Esophagus (tissue), 2 donors: ENCODE results near the gene MAP3K6. TPM values are rescaled to one million over a fixed set of nuclear protein-coding genes. Genes with fewer than 3 reads are reported as not detected.
A peak's percentile ranks its signal among the peaks of the same experiment; 100 is the strongest.

ENCODE experiments used
- H3K27ac ChIP-seq, 2 donors: one replicate each; pipeline ENCODE4 v1.5.1; 2013; ENCODE audit warnings: low read depth in 2 of 2, mild to moderate bottlenecking in 2 of 2, inconsistent platforms in 1 of 2, low read length in 1 of 2, moderate library complexity in 1 of 2
- H3K27me3 ChIP-seq, 2 donors: one replicate each; pipeline ENCODE4 v1.6.1; 2013; ENCODE audit warnings: low read length in 2 of 2, control low read depth in 1 of 2, mild to moderate bottlenecking in 1 of 2; ENCODE audit not compliant: insufficient read depth in 2 of 2, control insufficient read depth in 1 of 2
- H3K36me3 ChIP-seq, 2 donors: one replicate each; pipeline ENCODE4 v1.6.1; 2013; ENCODE audit warnings: low read length in 1 of 2; ENCODE audit not compliant: control insufficient read depth in 2 of 2, insufficient read depth in 2 of 2
- H3K4me1 ChIP-seq, 2 donors: one replicate each; pipeline ENCODE4 v1.6.1; 2013; ENCODE audit warnings: low read length in 1 of 2; ENCODE audit not compliant: control insufficient read depth in 2 of 2, insufficient read depth in 2 of 2
- H3K4me3 ChIP-seq, 2 donors: one replicate each; pipeline ENCODE4 v1.5.1; 2013; ENCODE audit warnings: low read length in 2 of 2, mild to moderate bottlenecking in 2 of 2, low read depth in 1 of 2, moderate library complexity in 1 of 2
- H3K9me3 ChIP-seq, 2 donors: one replicate each; pipeline ENCODE4 v1.6.1; 2013; ENCODE audit warnings: mild to moderate bottlenecking in 2 of 2, low read depth in 1 of 2, low read length in 1 of 2, moderate library complexity in 1 of 2; ENCODE audit not compliant: control insufficient read depth in 2 of 2, insufficient read depth in 1 of 2
- WGBS, 2 donors: extraction: QIAGEN DNeasy Blood & Tissue Kit; methylation state at CpG; one replicate each; pipeline ENCODE4 v1.1.7; 2013; 5-methylcytosine and 5-hydroxymethylcytosine counted together
- polyA plus RNA-seq, 2 donors: library from polyadenylated mRNA; stranded (reverse); fragments of 200-250 nt; gene quantifications; one replicate each; pipeline ENCODE4 v1.2.3, GENCODE V29; 2013
- donor health status: healthy with polysubstance abuse.
- donor health status: Bipolar disorder and iron deficiency.

MAP3K6 gene
- polyA plus RNA-seq, 2 donors = 48.5 to 110 TPM

- Histone ChIP-seq H3K4me3 (no peak overlapping the region), H3K4me1 (peaks cover 4 to 27% of the 10 kb centered on the region in 2 donors), H3K27me3 (no peaks in the 10 kb centered on the region), H3K27ac (peak overlapping the region; percentile 76 to 97), H3K36me3 (no peaks in the 10 kb centered on the region), H3K9me3 (no peaks in the 10 kb centered on the region)
- 58 to 75% methylated on average over 4 of the region's 4 CpGs for WGBS, 2 donors
Observed at GRCh38 chr1:27380224-27380623, 13.5 kb upstream of the MAP3K6 start.

DNA sequence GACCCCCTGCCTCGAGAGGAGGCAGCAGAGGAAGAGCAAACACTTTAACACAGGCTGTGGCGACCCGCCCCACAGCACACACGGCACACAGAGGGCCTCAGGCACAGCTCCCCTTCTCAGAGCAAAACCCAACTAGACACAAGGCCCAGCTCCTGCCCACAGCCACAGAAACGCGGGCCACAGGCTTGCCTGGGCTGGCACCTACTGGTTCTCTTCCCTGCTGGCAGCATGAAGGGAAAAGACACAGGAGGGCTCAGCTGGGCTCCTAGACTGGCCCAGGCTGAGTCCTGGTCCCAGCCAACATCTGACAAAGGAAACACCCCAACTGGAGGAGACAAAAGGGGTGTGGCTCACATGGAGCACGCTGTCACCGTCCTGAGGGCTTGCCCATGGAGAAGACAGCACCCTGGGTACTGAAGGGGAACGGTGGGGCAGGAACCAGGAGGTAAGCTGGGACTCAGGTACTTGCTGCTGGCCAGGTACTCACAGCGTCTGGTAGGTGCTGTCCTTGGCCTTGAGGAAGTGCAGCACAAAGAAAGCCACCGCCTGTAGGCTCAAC, 12.9 kb upstream of the MAP3K6 start:
- Histone ChIP-seq H3K27ac (peak overlapping the region; percentile 76 to 97), H3K9me3 (no peaks in the 10 kb centered on the region), H3K4me3 (no peak overlapping the region), H3K36me3 (no peaks in the 10 kb centered on the region), H3K27me3 (no peaks in the 10 kb centered on the region), H3K4me1 (peaks cover 4 to 27% of the 10 kb centered on the region in 2 donors)
- 46 to 54% methylated on average over 11 of the region's 11 CpGs for WGBS, 2 donors

DNA sequence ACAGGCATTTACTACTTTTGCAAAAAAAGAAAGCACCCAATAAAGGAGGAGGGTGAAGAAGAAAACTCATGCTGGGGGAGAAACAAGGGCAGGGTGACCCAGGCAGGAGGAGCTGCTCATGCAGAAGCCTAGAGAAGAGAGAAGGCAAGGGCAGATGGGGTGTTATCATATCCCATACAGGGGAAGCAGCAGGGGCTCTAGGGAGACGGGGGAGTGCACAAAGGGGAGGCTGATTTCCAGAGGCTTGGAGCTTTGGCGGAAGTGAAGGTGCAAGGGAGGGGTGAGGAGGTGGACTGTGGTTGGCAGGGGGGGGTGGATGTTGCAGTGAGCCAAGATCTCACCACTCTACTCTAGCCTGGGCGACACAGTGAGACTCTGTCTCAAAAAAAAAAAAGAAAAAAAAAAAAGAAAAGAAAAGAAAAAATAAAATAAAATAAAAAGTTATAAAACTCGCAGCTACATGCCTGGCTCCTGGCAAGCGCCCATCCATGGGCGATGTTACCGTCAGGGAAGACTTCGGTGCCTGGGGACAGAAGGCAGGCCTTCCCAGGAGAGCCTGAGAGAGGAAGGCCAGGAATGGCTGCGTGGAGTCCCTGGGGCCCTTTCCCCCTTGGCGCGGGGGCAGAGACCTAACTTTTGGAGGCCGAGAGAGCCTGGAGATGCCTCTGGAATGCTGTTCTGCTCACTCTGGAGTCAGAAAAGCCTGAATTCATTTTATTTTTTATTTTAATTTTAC, 11.2 kb upstream of the MAP3K6 start:
- peak overlapping the region; percentile 21 to 24 for H3K27ac ChIP-seq
- H3K4me3 ChIP-seq = no peak overlapping the region
- H3K27me3 ChIP-seq = no peaks in the 10 kb centered on the region
- H3K9me3 ChIP-seq = no peaks in the 10 kb centered on the region
- H3K36me3 ChIP-seq = no peaks in the 10 kb centered on the region
- WGBS, 2 donors = 50 to 68% methylated on average over 12 of the region's 12 CpGs
- peaks cover 4 to 27% of the 10 kb centered on the region in 2 donors for H3K4me1 ChIP-seq

- WGBS, 2 donors = 78 to 79% methylated on average over 4 of the region's 4 CpGs
- no peak within 1 kb of the TSS for H3K4me3 ChIP-seq
- H3K4me1 ChIP-seq = peaks cover 4 to 7% of the 10 kb centered on the region in 2 donors
- H3K36me3 ChIP-seq = no peaks in the 10 kb centered on the region
- H3K9me3 ChIP-seq = no peaks in the 10 kb centered on the region
- H3K27me3 ChIP-seq = no peaks in the 10 kb centered on the region
- peak within 1 kb of the TSS in 1 of 2 donors; percentile 3 for H3K27ac ChIP-seq
Observed at GRCh38 chr1:27374362-27375086, 7.8 kb upstream of the MAP3K6 start, which contains the start of gene FCN3. Gene FCN3, minus strand, starts transcription at chr1:27374824. Its CDS starts 6 bp downstream, at chr1:27374818.

DNA sequence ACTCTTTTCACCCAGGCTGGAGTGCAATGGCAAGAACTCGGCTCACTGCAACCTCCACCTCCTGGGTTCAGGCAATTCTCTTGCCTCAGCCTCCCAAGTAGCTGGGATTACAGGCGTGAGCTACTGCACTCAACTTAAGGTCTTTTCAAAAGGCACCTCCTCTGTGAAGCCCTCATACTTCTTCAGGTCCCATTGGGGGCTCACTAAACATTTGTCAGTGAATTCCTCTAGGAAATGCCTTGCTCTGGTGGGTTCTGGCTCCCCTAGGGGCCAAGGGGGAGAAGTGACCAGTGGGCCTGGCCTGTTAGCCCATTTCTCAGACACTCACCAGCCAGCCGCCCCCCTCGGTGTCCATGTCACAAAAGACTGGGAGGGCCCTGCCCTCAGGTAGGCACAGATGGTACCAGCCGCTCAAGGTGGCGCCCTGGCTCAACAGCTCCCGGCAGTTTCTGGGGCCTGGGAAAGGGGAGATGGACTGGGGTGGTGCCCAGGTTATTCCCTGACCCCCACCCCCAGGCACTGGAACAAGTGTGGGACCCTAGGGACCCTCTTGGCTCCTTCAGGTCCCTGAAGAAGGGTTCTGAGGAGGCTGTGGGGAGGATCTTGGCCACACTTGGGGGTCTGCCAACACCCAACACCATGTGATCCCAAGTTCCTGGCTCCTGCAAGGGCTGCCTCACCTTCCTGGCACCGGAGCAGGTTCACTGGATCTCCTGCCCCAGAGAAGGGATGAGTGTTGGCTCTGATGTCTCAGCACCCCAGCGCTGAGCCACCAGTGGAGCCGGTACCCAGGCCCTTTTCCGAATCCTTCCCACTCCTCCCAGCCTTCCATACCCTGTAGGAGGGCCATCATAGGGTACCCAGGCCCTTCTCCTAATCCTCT, 6.3 kb upstream of the MAP3K6 start:
- H3K36me3 ChIP-seq = no peaks in the 10 kb centered on the region
- H3K27ac ChIP-seq = peak overlapping the region in 1 of 2 donors; percentile 34
- WGBS, 2 donors = 67 to 85% methylated on average over 11 of the region's 11 CpGs
- no peaks in the 10 kb centered on the region for H3K27me3 ChIP-seq
- H3K9me3 ChIP-seq = no peaks in the 10 kb centered on the region
- H3K4me1 ChIP-seq = peaks cover 0 to 6% of the 10 kb centered on the region in 2 donors
- H3K4me3 ChIP-seq = no peak overlapping the region

DNA sequence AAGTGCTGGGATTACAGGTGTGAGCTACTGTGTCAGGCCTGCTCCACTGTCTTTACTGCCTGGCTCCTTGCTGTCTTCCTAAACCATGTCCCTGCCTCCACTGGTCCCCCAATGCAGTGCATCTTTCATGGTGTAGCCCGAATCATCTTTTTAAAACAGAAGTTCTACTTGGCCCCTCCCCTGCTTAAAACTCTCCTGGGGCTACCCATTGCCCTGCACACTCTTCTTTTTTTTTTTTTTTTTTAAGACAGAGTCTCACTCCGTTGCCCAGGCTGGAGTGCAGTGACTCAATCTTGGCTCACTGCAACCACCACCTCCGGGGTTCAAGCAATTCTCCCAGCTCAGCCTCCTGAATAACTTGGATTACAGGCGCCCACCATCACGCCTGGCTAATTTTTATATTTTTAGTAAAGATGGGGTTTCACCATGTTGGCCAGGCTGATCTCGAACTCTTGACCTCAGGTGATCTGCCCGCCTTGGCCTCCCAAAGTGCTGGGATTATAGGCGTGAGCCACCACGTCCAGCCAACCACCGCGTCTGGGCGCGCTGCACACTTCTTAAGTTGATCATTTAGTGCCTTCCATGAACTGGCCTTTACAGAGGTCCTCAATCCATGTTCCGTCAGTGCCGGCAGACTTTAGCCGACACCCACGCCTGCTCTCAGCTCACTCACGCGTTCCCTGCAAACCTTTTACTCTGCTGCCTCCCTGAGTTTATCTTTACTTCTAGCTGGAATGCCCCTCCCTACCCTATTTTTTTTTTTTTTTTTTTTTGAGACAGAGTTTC, 5.5 kb upstream of the MAP3K6 start:
- H3K27me3 ChIP-seq = no peaks in the 10 kb centered on the region
- WGBS, 2 donors = 71 to 72% methylated on average over 19 of the region's 19 CpGs
- H3K4me1 ChIP-seq = peaks cover 2 to 11% of the 10 kb centered on the region in 2 donors
- H3K36me3 ChIP-seq = no peaks in the 10 kb centered on the region
- no peaks in the 10 kb centered on the region for H3K9me3 ChIP-seq
- H3K4me3 ChIP-seq = no peak overlapping the region
- no peak overlapping the region for H3K27ac ChIP-seq

GRCh38 chr1:27368869-27369582, 2.3 kb upstream of the MAP3K6 start:
- Histone ChIP-seq H3K4me1 (peaks cover 6 to 23% of the 10 kb centered on the region in 2 donors), H3K4me3 (no peak overlapping the region), H3K27ac (peak overlapping the region; percentile 61 to 87), H3K9me3 (no peaks in the 10 kb centered on the region), H3K36me3 (peaks cover 0 to 5% of the 10 kb centered on the region in 2 donors), H3K27me3 (no peaks in the 10 kb centered on the region)
- WGBS, 2 donors = 55 to 60% methylated on average over 13 of the region's 13 CpGs

GRCh38 chr1:27367160-27367650, 444 bp upstream of the MAP3K6 start:
- H3K36me3 ChIP-seq = peaks cover 4 to 23% of the 10 kb centered on the region in 2 donors
- H3K4me1 ChIP-seq = peaks cover 6 to 23% of the 10 kb centered on the region in 2 donors
- peak overlapping the region; percentile 72 to 88 for H3K4me3 ChIP-seq
- 32 to 39% methylated on average over 8 of the region's 8 CpGs for WGBS, 2 donors
- peak overlapping the region; percentile 96 to 100 for H3K27ac ChIP-seq
- H3K9me3 ChIP-seq = no peaks in the 10 kb centered on the region
- H3K27me3 ChIP-seq = no peaks in the 10 kb centered on the region
